ENCODE data around the gene TLE4.
"Not testable (repeated sequence)": the region's sequence is repeated elsewhere in the genome, so short reads cannot be mapped to it uniquely, and the experiment has no call there.

The TLE4 gene

DNA sequence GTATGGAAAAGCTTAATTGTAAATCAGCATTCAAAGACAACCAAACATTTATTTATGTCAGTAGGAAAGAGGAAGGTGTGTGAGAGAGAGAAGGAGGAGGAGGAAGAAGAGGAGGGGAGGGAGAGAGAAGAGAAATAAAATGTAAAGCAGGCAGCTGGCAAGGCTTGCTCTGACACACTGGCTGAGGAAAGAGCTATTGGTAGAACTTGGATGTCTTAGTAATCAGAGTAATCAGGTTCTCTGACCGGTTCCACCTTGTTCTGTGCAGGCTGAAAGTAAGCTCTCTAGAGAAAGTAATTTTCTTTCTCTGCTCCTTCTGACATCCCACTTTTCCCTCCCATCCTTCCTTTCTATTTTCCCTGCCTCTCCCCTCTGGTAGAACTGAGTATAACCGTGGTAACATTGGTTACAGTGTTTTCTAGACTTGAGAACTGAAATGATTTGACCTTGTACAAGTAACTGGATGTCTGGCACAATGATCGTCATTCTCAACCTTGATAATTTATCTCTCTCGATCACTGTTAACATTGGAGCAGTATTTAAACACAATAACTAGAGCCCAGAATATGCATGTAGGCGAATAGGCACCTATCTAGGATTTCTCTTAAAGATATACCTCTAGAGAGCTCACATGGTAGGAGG is 33.3 kb downstream of the TLE4 start:
- DNase-seq = no peak

DNA sequence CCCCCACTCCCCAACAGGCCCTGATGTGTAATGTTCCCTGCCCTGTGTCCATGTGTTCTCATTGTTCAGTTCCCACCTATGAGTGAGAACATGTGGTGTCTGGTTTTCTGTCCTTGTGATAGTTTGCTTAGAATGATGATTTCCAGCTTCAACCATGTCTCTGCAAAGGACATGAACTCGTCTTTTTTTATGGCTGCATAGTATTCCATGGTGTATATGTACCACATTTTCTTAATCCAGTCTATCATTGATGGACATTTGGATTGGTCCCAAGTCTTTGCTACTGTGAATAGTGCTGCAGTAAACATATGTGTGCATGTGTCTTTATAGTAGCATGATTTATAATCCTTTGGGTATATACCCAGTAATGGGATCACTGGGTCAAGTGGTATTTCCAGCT is 34.8 kb downstream of the TLE4 start:
- DNase-seq = not testable (repeated sequence)

DNA sequence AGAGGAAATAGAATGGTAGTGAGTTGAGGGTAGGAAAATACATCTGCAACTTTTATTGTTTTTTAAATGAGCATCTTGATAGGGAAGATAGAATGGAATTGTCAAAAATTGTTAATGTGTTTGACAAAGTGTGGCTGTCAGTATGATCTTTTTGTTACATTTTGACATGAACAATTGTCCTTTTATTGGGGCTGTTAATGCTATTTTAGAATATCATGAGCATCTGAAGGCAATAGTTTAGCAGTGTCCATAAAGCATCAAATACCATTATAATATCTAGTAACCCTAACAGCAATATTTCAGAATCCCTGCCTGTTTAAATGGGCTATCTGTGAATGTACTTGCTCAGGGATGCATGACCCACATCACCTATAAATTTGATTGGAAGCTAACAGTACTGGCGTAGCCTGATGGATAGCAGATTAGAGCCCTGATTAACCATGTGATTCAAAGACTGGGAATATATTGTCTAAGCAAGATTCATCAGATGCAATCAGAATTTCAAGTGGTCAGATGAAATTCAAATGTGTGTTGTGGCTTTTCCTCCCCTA is 37.8 kb downstream of the TLE4 start:
- DNase-seq = no peak

DNA sequence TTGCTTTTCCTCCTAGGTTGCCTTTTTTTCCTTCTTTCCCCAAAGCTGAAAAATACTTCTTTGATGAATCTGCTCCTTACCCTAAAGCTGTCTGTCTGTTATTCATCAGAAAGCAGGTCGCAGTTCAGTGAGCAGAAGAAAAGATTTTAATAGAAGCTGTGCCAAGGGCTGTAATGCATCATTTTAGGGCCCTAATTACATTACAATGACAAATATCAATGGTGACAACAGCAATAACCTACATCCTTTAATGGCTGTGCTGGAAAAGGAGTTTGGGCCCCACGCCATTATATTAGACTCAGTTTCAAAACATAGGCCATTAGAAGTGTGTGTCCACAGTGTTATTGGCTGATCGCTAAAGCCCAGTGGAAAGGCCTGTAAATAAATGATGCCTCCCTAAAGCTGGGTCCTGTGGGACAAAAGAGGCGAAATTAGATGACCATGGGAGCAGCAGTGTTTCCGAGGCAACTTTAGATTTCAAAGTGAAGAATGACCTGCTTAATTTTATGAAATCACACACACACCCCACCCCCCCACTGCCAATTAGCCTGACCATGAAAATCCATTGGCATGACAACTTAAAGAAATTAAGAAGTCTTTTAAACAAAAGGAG is 38.4 kb downstream of the TLE4 start:
- DNase-seq = no peak

GRCh38 chr9:79610791-79611614 is 39.2 kb downstream of the TLE4 start:
- DNase-seq = no peak

GRCh38 chr9:79613145-79613544 is 41.4 kb downstream of the TLE4 start:
- no peak for DNase-seq

GRCh38 chr9:79615038-79615437 is 43.3 kb downstream of the TLE4 start:
- no peak for DNase-seq

DNA sequence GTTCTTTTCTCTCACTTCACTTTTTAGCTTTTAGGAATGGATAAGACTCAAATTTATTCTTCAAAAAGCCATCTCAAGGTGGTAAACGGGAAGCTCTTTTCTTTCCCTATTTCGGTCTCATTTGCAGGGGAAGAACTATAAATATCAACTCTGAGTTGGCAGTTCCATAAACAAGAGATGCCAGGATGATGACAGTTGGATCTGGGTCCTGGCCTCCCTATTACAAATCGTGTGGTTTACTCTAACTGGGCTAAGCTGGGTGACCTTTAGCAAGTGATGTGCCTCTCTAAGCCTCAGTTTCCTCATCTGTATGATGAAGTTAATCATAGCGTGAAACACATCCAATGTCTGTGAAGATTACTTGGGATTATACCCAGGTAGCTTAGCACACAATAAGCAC is 44.2 kb downstream of the TLE4 start:
- DNase-seq = no peak

DNA sequence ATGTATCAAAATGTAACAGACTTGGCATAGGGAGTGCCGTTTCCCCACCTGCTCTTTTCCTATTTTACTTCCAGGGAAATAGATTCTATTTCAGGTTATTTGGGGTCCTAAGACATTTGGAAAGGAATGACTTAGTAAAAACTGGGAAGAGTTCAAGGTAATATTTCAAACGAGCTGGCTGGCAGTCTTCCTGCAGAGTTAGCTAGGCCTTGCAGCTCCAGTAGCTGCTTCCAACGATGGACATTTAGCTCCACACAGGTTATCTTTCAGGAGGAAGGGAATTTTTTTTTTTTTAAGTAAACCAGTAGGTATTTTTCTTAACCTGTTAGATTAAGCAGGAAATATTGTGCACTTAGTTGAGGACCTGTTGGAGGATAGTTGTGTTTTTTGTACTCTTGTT is 45.2 kb downstream of the TLE4 start:
- DNase-seq = no peak

DNA sequence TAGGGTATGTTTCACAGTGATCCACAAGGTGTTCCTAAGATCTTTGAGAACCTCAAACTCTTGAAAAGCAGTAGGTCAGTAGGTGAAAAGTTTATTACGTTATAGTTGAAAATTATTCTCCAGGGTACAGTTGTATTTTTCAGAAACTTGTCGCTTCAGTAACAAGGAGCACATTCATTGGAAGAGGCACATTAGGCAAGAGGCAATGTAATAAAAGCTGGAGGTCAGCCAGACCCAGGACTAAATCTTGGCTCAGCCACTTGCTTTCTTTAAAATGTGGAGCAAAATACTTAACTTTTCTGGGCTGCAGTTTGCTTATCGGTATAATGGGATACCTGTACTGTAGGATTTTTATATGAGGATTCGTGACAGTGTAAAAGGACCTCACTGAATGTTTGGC is 45.6 kb downstream of the TLE4 start:
- no peak for DNase-seq

- no peak for DNase-seq
Measured at GRCh38 chr9:79619930-79620329, 48.2 kb downstream of the TLE4 start.

DNA sequence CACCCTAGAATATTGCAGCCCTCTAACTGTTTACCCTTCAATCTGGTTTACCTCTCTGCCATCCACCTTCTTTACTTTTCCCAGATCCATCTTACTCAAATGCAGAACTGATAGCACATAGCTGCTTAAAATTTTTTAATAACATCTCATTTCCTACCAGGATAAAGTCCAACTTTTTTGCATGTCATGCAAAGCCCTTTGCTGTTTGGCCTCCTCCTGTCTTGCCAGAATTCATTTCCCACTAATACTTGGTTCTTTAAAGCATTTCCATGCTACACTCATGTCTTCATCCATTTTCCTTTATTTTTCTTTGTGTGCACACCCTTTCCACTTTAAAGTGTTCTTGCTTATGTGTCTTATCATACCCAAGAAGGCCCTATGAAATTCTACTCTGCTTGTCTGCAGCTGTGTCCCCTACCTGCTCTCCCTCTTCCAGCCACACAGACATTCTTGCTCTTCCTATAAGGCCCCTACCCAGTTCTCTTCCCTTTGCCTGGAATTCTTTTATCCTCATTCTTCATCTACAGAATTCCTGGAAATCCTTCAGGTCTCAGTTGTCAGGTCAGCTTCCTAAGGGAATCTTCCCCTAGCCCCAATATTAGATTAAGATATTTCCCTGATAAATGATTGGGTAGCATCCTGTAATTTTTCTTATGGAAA is 50.3 kb downstream of the TLE4 start:
- DNase-seq = no peak

DNA sequence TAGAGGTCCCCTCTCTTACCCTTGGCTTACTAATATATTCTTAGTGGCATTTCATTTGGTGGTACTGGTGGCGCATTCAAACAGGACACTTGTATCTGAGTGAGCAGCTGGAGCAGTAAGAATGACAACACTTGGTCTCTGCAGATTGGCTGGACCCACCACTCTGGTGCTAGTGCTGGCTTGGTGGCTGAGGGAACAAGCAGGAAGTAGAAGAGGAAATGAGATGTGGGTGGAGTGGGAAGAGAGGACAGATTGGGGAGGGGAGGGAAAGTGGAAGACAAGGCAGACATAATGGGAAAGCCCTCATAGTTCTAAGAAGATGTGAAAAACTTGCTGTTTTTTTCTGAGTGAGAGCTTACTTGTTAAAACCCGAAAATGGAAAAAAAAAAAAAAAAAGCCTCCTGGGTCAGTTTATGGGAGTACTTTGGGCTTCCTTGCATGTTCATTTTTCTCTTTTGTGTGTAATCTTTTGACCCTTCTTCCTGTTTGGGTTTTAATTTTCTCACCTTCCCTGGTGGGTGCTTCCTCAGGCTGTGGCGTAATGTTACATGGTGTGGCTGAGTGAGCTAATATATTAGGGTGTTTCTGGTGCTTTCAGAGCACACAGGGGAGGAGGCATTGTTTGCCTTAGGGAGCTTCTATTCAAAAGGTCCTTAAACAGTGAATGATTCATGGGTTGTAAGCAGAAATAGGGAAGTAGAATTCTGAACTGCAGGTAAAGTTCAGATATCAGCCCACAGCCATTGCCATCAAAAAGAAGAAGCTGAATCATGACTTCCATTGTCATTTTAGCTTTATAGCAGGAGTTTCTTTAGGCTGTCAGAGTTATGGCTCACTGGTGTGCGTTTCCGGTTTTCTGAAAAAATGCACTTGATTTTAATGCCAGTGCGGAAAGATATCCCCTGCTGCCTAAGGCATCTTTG is 52.3 kb downstream of the TLE4 start:
- peak in 1 of 2 experiments; percentile 9 for DNase-seq

DNA sequence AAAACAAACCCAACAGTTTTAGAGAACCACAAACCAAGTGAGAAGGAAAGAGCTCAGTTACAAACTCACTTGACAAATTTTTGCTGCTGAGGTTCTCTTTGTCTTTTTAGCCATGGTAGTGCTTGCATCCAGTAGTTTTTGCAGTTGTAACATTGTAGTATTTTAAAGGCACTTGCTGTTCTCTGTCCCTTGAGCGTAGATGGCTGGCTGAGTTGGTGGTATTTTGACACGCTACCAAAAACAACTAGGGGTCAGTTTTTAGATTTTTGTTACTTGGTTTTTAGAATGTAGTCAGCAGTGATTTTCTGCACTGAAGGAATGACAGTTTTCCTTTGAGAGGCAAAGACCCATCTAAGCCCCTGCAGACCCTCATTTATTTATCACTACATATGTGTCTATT is 58.0 kb downstream of the TLE4 start:
- no peak for DNase-seq

GRCh38 chr9:79630521-79631403 is 59.0 kb downstream of the TLE4 start:
- DNase-seq = no peak

DNA sequence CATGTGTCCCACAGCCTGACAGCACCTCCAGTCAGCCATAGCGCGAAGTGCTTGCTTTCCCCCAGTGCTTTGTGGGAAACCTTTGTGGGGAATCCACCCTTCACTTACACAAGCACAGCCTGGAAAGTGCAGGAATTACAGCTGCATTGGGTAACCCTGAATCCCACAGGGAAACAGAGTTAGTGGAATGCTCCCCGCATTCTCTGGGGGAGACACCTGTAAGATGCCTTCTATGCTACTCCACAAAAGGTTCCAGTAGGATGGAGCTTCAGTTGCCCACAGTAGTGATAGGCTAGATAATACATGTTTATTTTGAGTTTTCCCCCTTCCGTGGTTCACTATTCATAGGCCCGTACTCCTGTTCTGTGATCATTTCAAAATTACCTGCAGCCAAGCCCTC is 60.3 kb downstream of the TLE4 start:
- DNase-seq = no peak

DNA sequence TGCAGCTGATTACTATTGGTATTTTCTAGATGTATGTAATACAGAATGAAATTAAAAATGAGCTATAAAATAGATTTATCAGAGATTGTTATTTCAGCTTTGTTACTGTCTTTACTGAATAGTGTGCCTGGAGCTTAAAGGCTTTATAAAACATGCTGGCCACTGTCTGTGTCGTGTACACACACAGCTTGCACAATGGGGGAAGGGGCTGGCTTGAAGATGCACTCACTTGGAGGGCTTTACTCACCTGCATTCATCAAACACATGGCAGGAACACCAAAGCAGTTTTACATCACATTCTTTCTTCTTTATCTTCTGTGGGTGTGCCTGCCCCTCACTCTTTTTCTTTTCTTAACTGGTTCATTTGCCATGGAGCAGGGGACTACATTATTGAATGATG is 60.9 kb downstream of the TLE4 start:
- no peak for DNase-seq

DNA sequence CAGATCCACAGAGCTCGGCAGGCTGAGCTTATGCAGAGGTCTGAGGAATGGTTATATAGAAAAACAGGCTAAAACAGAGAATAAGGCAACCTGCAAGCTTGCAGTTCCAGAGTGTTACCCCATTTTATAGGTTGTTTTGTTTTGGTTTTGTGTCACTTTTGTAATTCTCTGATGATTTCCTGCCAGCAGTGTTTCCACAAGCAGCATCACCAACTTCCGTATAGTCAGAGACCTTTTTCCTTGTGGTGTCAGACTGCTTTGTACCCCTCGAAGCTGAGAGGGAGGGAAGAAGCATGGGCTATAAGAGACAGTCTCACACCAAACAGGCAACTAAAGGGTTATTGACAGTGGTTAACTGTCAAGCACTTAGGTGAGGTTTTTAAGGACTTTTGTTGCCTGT is 61.8 kb downstream of the TLE4 start:
- DNase-seq = no peak

- no peak for DNase-seq
Measured at GRCh38 chr9:79637177-79637925, 65.6 kb downstream of the TLE4 start.

DNA sequence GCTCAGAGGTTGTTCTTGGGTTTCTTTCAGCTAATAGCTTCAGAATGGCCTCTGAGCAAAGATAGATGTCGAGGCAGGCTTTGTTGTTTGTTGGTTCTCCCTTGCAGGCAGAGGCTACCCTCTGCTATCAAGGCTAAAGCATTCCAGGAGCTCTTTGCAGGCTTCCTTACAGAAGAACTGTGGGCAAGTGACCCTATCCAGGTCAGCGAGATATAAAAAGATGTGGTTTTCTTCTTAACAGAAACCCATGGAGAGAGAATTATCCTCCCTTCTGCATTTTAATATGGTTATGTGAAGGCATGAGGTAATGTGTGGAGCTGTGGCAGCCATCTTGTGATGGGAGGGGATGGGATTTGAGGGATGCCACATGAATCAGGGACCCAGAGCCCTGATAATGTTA is 67.0 kb downstream of the TLE4 start:
- DNase-seq = no peak
